Activated CD8-positive, alpha-beta T cell treated with anti-CD3 and anti-CD28 coated beads, Interleukin-2, amount 10 ng/mL, durations not matched to agents 7 days and 5 days (primary cell): ENCODE measurements around the gene CTDSP2. TPM values are rescaled to one million over a fixed set of nuclear protein-coding genes. Genes with fewer than 3 reads are reported as not detected.

ENCODE experiments used
- ATAC-seq: fragments of 150-1000 bp; cut with Tn5 transposase; one replicate; pipeline ENCODE4 v1.10.0; 2021; ENCODE audit warnings: moderate library complexity
- CTCF ChIA-PET: fragments of 350-600 bp; sonication (Branson Sonifier 250); formaldehyde crosslinking; loops from one replicate; lab custom pipeline; 2021; ENCODE audit warnings: antibody characterized with exemption; lab: Charles Lee
- POLR2A ChIA-PET: fragments of 350-600 bp; sonication (Branson Sonifier 250); formaldehyde crosslinking; loops from one replicate; lab custom pipeline; 2021; ENCODE audit warnings: antibody characterized with exemption; lab: Charles Lee
- DNase-seq: peaks from one replicate; pipeline ENCODE4 v3.0.0-alpha.2; 2020
- H3K27ac Mint-ChIP-seq: one replicate; pipeline ENCODE4 v1.8.0; 2021; ENCODE audit warnings: mild to moderate bottlenecking, mixed read lengths
- H3K27me3 Mint-ChIP-seq: one replicate; pipeline ENCODE4 v1.8.0; 2021; ENCODE audit warnings: low read depth, mixed read lengths
- H3K36me3 Mint-ChIP-seq: one replicate; pipeline ENCODE4 v1.8.0; 2021; ENCODE audit warnings: low read depth, mixed read lengths
- H3K4me1 Mint-ChIP-seq: one replicate; pipeline ENCODE4 v1.8.0; 2021; ENCODE audit warnings: low read depth, mixed read lengths
- H3K4me3 Mint-ChIP-seq: one replicate; pipeline ENCODE4 v1.8.0; 2021; ENCODE audit warnings: mild to moderate bottlenecking, mixed read lengths
- H3K9me3 Mint-ChIP-seq: one replicate; pipeline ENCODE4 v1.8.0; 2022; ENCODE audit warnings: mixed read lengths; ENCODE audit not compliant: insufficient read depth
- total RNA-seq, 2 experiments: library from RNA; stranded (reverse); gene quantifications; one replicate each; pipeline ENCODE4 v1.2.3, GENCODE V29; 2021

Gene CTDSP2, protein sequence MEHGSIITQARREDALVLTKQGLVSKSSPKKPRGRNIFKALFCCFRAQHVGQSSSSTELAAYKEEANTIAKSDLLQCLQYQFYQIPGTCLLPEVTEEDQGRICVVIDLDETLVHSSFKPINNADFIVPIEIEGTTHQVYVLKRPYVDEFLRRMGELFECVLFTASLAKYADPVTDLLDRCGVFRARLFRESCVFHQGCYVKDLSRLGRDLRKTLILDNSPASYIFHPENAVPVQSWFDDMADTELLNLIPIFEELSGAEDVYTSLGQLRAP
- 100 to 1,000 TPM; 100 to 114 TPM for total RNA-seq

DNA sequence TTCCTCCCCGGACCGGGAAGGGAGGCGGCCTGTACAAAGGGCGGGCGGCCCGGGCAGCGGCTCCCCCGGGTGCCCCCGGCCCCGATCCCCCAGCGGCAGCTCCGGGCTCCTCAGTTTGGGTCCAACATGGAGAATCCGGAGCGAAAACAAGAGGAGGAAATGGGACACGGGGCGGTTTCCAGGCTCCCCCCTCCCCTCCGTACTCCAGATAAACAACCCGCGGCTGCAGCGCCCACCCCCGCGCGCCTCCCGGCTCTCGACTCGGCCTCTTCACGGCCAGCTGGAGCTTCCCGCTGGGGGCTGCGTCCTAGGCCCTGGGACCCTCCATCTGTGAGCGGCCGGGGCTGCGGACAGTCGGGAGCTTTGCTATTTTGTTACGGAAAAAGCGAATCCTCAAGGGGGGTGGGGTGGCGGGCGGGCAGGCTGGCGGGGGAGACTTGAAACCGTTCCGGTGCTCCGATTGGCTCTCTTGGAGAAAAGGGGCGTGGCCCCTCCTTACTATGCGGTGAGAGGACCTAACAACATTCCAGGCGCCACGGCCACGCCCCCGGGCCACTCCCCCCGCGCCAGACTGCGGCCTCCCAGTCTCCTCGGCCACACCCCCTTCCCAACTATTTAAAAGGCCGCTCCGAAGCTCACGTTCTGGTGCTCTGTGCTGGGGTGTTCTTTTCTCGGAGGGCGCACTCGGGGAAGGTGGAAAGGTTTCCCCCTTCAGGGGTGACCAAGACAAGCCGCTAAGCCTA lies at the start of gene CTDSP2:
Gene CTDSP2 (minus strand): TSS at position 153 of the 743 bp plus-strand sequence. CDS start 294 bp downstream, outside the sequence.
- peak; percentile 89 for DNase-seq
- peak within 1 kb of the TSS; percentile 81 for H3K4me3 Mint-ChIP-seq
- peak within 1 kb of the TSS; percentile 66 for H3K27ac Mint-ChIP-seq
- H3K9me3 Mint-ChIP-seq: no peaks in the 10 kb centered on the region
- ChIA-PET POLR2A (interaction anchor here (0.6 to 3.0 kb wide), 6 partner anchors 8 to 52 kb away, joined by 3 to 20 read pairs (median 3); no protein-coding TSS in a partner anchor), CTCF (interaction anchor here (0.9 to 8.9 kb wide), 8 partner anchors 11 to 90 kb away, joined by 3 to 91 read pairs (median 4); partner anchors contain the start of gene TSFM)
- ATAC-seq: peak; percentile 56
- peaks cover 43% of the 10 kb centered on the region for H3K4me1 Mint-ChIP-seq
- peaks cover 12% of the 10 kb centered on the region for H3K36me3 Mint-ChIP-seq
- H3K27me3 Mint-ChIP-seq: peaks cover 27% of the 10 kb centered on the region

DNA sequence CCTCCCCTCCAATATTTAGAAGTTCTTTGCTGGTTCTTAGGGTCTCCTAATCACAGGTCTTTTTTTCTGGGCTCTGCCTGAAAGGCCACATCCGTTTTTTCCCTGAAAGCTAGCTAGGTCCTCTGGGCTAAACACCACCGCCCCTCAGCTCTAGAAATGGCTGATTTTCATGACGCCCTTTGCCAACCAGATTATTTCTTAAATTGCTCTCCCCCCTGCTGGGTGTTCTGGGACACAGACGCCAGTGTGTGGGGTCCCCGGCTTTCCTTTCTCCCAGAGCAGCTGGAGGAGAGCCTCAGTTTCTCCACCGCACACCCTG lies 49.5 kb upstream of the CTDSP2 start:
- DNase-seq: no peak
- H3K27me3 Mint-ChIP-seq: peaks cover 8% of the 10 kb centered on the region
- POLR2A ChIA-PET: interaction anchor here (1.9 kb wide), 1 partner anchor 51 kb away, joined by 8 read pairs; no protein-coding TSS in a partner anchor
- no peak overlapping the region for H3K27ac Mint-ChIP-seq
- peaks cover 46% of the 10 kb centered on the region for H3K4me1 Mint-ChIP-seq
- no peaks in the 10 kb centered on the region for H3K9me3 Mint-ChIP-seq
- no peak for ATAC-seq
- CTCF ChIA-PET: interaction anchor here (1.1 to 6.6 kb wide), 16 partner anchors 8 to 140 kb away, joined by 3 to 57 read pairs (median 8); partner anchors contain the start of gene TSFM
- H3K4me3 Mint-ChIP-seq: peak overlapping the region; percentile 26
- H3K36me3 Mint-ChIP-seq: no peaks in the 10 kb centered on the region

- DNase-seq: no peak
- ChIA-PET CTCF (interaction anchor here (0.7 to 6.6 kb wide), 18 partner anchors 9 to 139 kb away, joined by 3 to 57 read pairs (median 7); partner anchors contain the start of gene TSFM), POLR2A (interaction anchor here (0.5 to 1.9 kb wide), 4 partner anchors 13 to 60 kb away, joined by 3 to 8 read pairs (median 3); partner anchors contain the start of gene ATP23)
- Mint-ChIP-seq H3K4me3 (peak overlapping the region; percentile 26), H3K4me1 (peaks cover 46% of the 10 kb centered on the region), H3K9me3 (no peaks in the 10 kb centered on the region), H3K27me3 (peaks cover 8% of the 10 kb centered on the region), H3K27ac (peak overlapping the region; percentile 32), H3K36me3 (no peaks in the 10 kb centered on the region)
- no peak for ATAC-seq
Measured at GRCh38 chr12:57895389-57896114, 49.0 kb upstream of the CTDSP2 start.

GRCh38 chr12:57894399-57895292 lies 48.1 kb upstream of the CTDSP2 start:
- Mint-ChIP-seq H3K27ac (peak overlapping the region; percentile 33), H3K27me3 (peaks cover 8% of the 10 kb centered on the region), H3K4me1 (peaks cover 44% of the 10 kb centered on the region), H3K9me3 (no peaks in the 10 kb centered on the region), H3K36me3 (no peaks in the 10 kb centered on the region), H3K4me3 (no peak overlapping the region)
- ChIA-PET POLR2A (interaction anchor here (0.5 to 1.9 kb wide), 5 partner anchors 12 to 59 kb away, joined by 3 to 8 read pairs (median 3); partner anchors contain the start of gene ATP23), CTCF (interaction anchor here (0.7 to 6.6 kb wide), 15 partner anchors 10 to 138 kb away, joined by 3 to 57 read pairs (median 7); partner anchors contain the start of gene TSFM)
- DNase-seq (no peak), ATAC-seq (no peak)

- no peak overlapping the region for H3K4me3 Mint-ChIP-seq
- DNase-seq (no peak), ATAC-seq (no peak)
- POLR2A ChIA-PET: no interaction called here
- H3K27me3 Mint-ChIP-seq: peaks cover 8% of the 10 kb centered on the region
- H3K27ac Mint-ChIP-seq: no peak overlapping the region
- peaks cover 36% of the 10 kb centered on the region for H3K4me1 Mint-ChIP-seq
- H3K9me3 Mint-ChIP-seq: no peaks in the 10 kb centered on the region
- no peaks in the 10 kb centered on the region for H3K36me3 Mint-ChIP-seq
- CTCF ChIA-PET: interaction anchor here (0.7 to 5.3 kb wide), 3 partner anchors 11 to 259 kb away, joined by 3 to 57 read pairs (median 23); no protein-coding TSS in a partner anchor
Measured at GRCh38 chr12:57893431-57894353, 47.2 kb upstream of the CTDSP2 start.

DNA sequence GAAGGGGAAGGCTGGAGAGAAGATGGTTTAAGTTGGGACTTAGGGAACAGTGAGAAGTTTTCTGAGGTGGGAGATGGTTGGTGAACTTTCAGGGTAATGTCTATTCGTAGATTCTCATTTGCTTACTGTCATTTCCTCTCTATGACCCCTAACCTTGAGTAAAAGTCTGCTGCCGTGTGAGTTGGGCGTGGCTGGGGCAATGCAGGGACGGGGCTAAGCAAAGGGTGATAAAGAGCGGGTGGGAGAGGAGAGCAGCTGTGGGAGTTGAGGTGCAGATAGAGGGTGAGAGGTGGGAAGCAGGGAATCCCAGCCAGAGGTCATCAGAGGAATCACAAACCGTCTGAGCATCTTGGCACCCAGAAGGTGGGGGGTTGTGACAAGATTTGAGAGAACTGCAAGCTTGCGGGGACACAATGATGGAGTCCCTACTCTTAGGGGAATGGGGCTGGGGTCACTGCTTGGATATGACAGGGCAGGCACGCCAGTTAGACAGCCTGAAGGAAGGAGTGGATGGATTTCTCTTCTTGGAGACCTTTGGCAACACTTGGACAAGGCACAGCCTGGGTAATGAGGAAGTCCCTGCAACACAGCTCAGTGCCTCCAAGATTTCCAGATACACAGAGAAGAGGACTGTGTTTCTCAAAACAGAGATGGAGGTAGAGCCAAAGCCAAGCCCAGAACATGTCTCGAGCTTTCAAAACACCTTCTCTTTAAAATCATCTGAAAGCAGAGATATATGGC lies 45.9 kb upstream of the CTDSP2 start:
- no peak overlapping the region for H3K4me3 Mint-ChIP-seq
- ChIA-PET CTCF (interaction anchor here (0.9 to 5.3 kb wide), 3 partner anchors 12 to 60 kb away, joined by 3 to 57 read pairs (median 6); no protein-coding TSS in a partner anchor), POLR2A (no interaction called here)
- H3K9me3 Mint-ChIP-seq: no peaks in the 10 kb centered on the region
- DNase-seq (no peak), ATAC-seq (no peak)
- peaks cover 8% of the 10 kb centered on the region for H3K27me3 Mint-ChIP-seq
- peaks cover 31% of the 10 kb centered on the region for H3K4me1 Mint-ChIP-seq
- no peaks in the 10 kb centered on the region for H3K36me3 Mint-ChIP-seq
- H3K27ac Mint-ChIP-seq: no peak overlapping the region

GRCh38 chr12:57891542-57892228 lies 45.2 kb upstream of the CTDSP2 start:
- Mint-ChIP-seq H3K4me3 (no peak overlapping the region), H3K4me1 (peaks cover 24% of the 10 kb centered on the region), H3K27me3 (peaks cover 8% of the 10 kb centered on the region), H3K36me3 (no peaks in the 10 kb centered on the region), H3K9me3 (no peaks in the 10 kb centered on the region), H3K27ac (no peak overlapping the region)
- ATAC-seq (no peak), DNase-seq (no peak)
- POLR2A ChIA-PET: no interaction called here
- CTCF ChIA-PET: interaction anchor here (2.3 kb wide), 1 partner anchor 59 kb away, joined by 6 read pairs; no protein-coding TSS in a partner anchor

DNA sequence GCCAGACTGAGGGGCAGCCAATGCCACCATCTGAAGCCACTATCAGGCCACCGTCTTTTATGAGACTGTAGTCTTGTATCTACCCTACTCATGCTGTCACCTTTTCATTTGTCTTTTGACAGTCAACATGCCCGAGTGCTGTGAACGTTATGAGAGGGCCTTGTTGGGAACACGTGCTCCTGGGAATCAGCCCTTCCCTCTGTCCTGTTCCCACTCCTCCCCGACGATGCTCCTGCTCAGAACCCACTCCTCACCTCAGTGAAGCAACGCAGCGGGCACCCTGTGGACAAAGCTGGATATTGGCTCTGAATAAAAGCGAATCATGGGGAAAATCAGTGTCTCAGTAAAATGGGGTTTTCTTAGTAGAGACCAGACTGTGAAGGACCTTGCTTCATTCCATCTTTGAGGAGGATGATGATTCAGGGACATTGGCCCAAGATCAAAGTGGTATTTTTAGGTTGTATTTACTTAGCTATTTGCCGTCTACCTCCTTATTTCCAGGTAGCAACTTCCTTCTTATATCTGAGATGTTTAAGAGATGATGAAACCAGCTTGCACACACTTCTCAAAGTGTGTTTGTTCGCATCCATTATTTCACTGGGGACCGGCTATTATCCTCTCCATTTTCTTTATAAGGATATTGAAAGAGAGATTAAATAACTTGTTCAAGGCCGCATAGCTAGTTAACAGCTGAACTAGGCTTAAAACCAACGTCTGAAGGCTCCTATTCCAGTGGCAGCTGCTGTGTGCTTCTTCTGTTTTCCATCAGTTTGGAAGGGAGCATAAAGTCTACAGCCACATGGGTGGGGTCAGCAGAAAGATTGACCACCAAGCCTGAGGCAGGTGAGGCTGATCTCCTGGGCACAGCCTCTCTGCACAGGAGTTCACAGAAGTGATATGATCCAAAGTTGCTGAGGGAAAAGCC lies 43.9 kb upstream of the CTDSP2 start:
- CTCF ChIA-PET: interaction anchor here (0.9 to 2.3 kb wide), 5 partner anchors 8 to 87 kb away, joined by 3 to 9 read pairs (median 6); no protein-coding TSS in a partner anchor

More for the DNA sequence above, 43.9 kb upstream of the CTDSP2 start:
- Mint-ChIP-seq H3K36me3 (no peaks in the 10 kb centered on the region), H3K27me3 (peaks cover 6% of the 10 kb centered on the region), H3K27ac (no peak overlapping the region), H3K4me3 (no peak overlapping the region), H3K4me1 (peaks cover 17% of the 10 kb centered on the region), H3K9me3 (no peaks in the 10 kb centered on the region)
- DNase-seq: no peak
- no peak for ATAC-seq
- POLR2A ChIA-PET: interaction anchor here (0.9 kb wide), 1 partner anchor 8 kb away, joined by 5 read pairs; no protein-coding TSS in a partner anchor
